Measurements from ENCODE around the gene ATF2.

The ATF2 gene

GRCh38 chr2:175154661-175155082, 13.3 kb downstream of the ATF2 start:
- no peak for TF ChIP-seq CTCF (IDR thresholded peaks at IDR 0.05; ENCODE audit: control insufficient read depth, insufficient read depth, low read depth, low read length, missing control alignments)
- no peak overlapping the region for H3K4me3 ChIP-seq (ENCODE audit: control insufficient read depth, low read depth, low read length)
- DNase-seq (ENCODE audit: low read depth), result no peak

- no peak for DNase-seq (ENCODE audit: low read depth)
- H3K4me3 ChIP-seq (ENCODE audit: control insufficient read depth, low read depth, low read length), result no peak overlapping the region
- TF ChIP-seq CTCF (IDR thresholded peaks at IDR 0.05; ENCODE audit: control insufficient read depth, insufficient read depth, low read depth, low read length, missing control alignments), result no peak
Observed at GRCh38 chr2:175152242-175152641, 15.8 kb downstream of the ATF2 start.

GRCh38 chr2:175151791-175152190, 16.2 kb downstream of the ATF2 start:
- no peak for TF ChIP-seq CTCF (IDR thresholded peaks at IDR 0.05; ENCODE audit: control insufficient read depth, insufficient read depth, low read depth, low read length, missing control alignments)
- no peak for DNase-seq (ENCODE audit: low read depth)
- H3K4me3 ChIP-seq (ENCODE audit: control insufficient read depth, low read depth, low read length), result no peak overlapping the region

- no peak for DNase-seq (ENCODE audit: low read depth)
- no peak overlapping the region for H3K4me3 ChIP-seq (ENCODE audit: control insufficient read depth, low read depth, low read length)
- TF ChIP-seq CTCF (IDR thresholded peaks at IDR 0.05; ENCODE audit: control insufficient read depth, insufficient read depth, low read depth, low read length, missing control alignments), result no peak
Observed at GRCh38 chr2:175147186-175147585, 20.8 kb downstream of the ATF2 start.

GRCh38 chr2:175143678-175144077, 24.3 kb downstream of the ATF2 start:
- no peak overlapping the region for H3K4me3 ChIP-seq (ENCODE audit: control insufficient read depth, low read depth, low read length)
- no peak for TF ChIP-seq CTCF (IDR thresholded peaks at IDR 0.05; ENCODE audit: control insufficient read depth, insufficient read depth, low read depth, low read length, missing control alignments)
- DNase-seq (ENCODE audit: low read depth), result no peak

GRCh38 chr2:175143191-175143590, 24.8 kb downstream of the ATF2 start:
- TF ChIP-seq CTCF (IDR thresholded peaks at IDR 0.05; ENCODE audit: control insufficient read depth, insufficient read depth, low read depth, low read length, missing control alignments), result no peak
- no peak for DNase-seq (ENCODE audit: low read depth)
- H3K4me3 ChIP-seq (ENCODE audit: control insufficient read depth, low read depth, low read length), result no peak overlapping the region

- H3K4me3 ChIP-seq (ENCODE audit: control insufficient read depth, low read depth, low read length), result no peak overlapping the region
- no peak for TF ChIP-seq CTCF (IDR thresholded peaks at IDR 0.05; ENCODE audit: control insufficient read depth, insufficient read depth, low read depth, low read length, missing control alignments)
- no peak for DNase-seq (ENCODE audit: low read depth)
Observed at GRCh38 chr2:175140332-175140731, 27.7 kb downstream of the ATF2 start.
